Measurements from ENCODE around the gene NOXO1.

NOXO1 gene

GRCh38 chr16:1997494-1998359, 16.5 kb upstream of the NOXO1 start:
- no peak for DNase-seq

- no peak for DNase-seq
These were observed 12.5 kb upstream of the NOXO1 start for GRCh38 chr16:1993731-1994131.

- no peak for DNase-seq
These were observed 11.5 kb upstream of the NOXO1 start for GRCh38 chr16:1992704-1993317.

- peak in 50 of 51 donors; percentile 18 to 92 (median 80) for DNase-seq
These were observed 10.9 kb upstream of the NOXO1 start for GRCh38 chr16:1991948-1992703.

GRCh38 chr16:1991588-1991947, 10.3 kb upstream of the NOXO1 start:
- no peak for DNase-seq

GRCh38 chr16:1991135-1991551, 9.9 kb upstream of the NOXO1 start:
- DNase-seq: peak in 1 of 51 donors; percentile 13

GRCh38 chr16:1990351-1991134, 9.3 kb upstream of the NOXO1 start:
- DNase-seq: peak in 1 of 51 donors; percentile 23

- no peak for DNase-seq
These were observed 8.8 kb upstream of the NOXO1 start for GRCh38 chr16:1990101-1990350.

GRCh38 chr16:1989209-1990100, 8.2 kb upstream of the NOXO1 start, which contains the start of gene SYNGR3:
SYNGR3 (plus strand) TSS chr16:1989970; CDS start chr16:1990103, 133 bp downstream.
- DNase-seq: no peak

GRCh38 chr16:1987198-1987597, 5.9 kb upstream of the NOXO1 start:
- no peak for DNase-seq

GRCh38 chr16:1985466-1986150, 4.3 kb upstream of the NOXO1 start:
- DNase-seq: no peak

- DNase-seq: peak in 9 of 51 donors; percentile 29 to 56 (median 47)
These were observed 3.3 kb upstream of the NOXO1 start for GRCh38 chr16:1984347-1985225.

- DNase-seq: peak in 50 of 51 donors; percentile 35 to 92 (median 80)
These were observed 2.5 kb upstream of the NOXO1 start, which contains the start of gene GFER for GRCh38 chr16:1983544-1984346. GFER (plus strand) TSS chr16:1984193; CDS start chr16:1984219, 26 bp downstream.

- DNase-seq: no peak
These were observed 1.8 kb upstream of the NOXO1 start for GRCh38 chr16:1982991-1983543.

GRCh38 chr16:1982013-1982433, 754 bp upstream of the NOXO1 start:
- peak in 15 of 51 donors; percentile 2 to 54 (median 36) for DNase-seq

- no peak for DNase-seq
These were observed 540 bp downstream of the NOXO1 start for GRCh38 chr16:1980770-1981087.

GRCh38 chr16:1980030-1980769, 1.1 kb downstream of the NOXO1 start:
- no peak for DNase-seq
